ENCODE results near the gene TEX14.
A peak's percentile ranks its signal among the peaks of the same experiment; 100 is the strongest.
"Not testable (repeated sequence)": the region's sequence is repeated elsewhere in the genome, so short reads cannot be mapped to it uniquely, and the experiment has no call there.

The TEX14 gene

DNA sequence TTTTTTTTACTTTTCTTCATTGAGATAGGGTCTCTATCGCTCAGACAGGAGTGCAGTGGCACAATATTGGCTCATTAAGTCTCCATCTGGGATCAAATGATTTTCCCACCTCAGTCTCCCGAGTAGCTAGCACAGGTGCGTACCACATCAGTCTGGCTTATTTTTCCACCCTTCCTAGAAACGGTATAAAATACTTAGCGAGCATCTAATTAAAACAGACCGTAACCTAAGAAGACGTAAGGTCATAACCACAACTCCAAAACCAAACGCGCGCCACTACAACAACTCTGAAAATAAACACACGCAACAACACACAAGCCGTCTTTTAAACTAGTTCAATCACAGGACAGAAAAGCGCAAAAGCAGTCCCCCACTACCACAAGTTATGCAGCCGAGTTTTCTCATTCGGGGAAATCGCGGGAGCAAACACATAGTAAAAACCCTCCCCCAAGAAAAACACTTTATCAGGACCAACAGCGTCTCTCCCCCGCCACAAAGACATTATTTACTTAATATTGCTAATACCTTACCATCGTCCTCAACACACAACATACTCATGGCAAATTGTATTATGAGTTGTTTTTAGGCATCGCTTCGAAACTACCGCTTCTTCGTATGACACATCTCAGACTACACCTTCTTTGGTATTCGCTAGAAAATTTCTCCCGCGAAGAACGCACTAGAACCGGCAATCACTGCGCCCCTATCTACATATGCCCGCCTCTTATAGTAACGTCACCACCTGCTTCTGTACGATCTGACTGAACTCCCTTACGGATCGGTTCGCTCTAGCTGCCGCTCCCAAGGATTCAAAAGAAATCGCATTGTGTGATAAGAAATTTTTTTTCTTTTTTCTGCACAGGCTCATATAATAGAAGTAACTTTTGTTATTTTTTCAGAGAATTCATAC is 32.8 kb downstream of the TEX14 start:
- peak; percentile 82 for DNase-seq (ENCODE audit: low spot score)

DNA sequence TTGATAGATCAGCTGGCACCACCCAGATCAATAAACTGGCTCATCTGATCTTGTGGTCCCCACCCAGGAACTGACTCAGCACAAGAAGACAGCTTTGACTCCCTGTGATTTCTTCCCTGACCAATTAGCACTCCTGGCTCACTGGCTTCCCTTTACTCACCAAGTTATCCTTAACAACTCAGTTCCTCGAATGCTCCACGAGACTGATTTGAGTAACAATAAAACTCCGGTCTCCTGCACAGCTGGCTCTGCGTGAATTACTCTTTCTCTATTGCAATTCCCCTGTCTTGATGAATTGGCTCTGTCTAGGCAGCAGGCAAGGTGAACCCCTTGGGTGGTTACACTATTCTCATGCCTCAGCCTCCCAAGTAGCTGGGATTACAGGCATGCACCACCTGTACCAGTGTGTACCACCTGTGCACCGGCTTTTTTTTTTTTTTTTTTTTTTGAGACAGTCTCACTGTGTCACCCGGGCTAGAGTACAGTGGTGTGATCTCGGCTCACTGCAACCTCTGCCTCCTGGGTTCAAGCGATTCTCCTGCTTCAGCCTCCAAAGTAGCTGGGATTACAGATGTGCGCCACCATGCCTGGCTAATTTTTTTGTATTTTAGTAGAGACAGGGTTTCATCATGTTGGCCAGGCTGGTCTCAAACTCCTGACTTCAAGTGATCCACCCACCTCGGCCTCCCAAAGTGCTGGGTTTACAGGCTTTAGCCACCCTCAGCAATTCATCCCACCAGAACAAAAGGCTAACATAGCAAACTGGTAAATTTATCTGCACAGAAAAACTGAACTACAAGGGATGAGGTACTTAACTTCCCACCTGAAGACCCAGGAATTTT is 33.7 kb downstream of the TEX14 start:
- not testable (repeated sequence) for DNase-seq (ENCODE audit: low spot score)

GRCh38 chr17:58648236-58648635 is 43.6 kb downstream of the TEX14 start:
- no peak for DNase-seq (ENCODE audit: low spot score)

- peak; percentile 54 for DNase-seq (ENCODE audit: low spot score)
These were observed 48.7 kb downstream of the TEX14 start for GRCh38 chr17:58643147-58643546.

DNA sequence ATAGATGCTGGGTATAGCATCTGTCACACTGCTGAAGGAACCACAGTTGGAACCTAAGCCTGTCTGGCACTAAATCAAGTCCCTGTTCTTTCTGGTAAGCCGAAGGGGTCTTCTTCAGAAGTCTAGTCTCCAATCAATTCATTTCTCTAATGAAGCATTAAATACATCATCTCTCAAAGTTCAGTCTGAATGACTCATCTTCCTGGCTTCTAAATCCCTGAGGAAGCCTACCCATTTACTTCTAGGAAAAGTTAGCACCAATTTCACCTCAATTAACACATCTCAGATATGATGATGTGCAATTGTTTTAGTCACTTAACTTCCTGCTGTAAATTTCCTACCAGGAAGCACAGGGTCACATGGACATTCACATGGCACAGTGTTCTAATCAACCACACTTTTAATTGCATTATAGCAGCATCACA is 49.9 kb downstream of the TEX14 start:
- DNase-seq (ENCODE audit: low spot score): no peak

GRCh38 chr17:58640202-58640601 is 51.6 kb downstream of the TEX14 start:
- DNase-seq (ENCODE audit: low spot score): no peak

DNA sequence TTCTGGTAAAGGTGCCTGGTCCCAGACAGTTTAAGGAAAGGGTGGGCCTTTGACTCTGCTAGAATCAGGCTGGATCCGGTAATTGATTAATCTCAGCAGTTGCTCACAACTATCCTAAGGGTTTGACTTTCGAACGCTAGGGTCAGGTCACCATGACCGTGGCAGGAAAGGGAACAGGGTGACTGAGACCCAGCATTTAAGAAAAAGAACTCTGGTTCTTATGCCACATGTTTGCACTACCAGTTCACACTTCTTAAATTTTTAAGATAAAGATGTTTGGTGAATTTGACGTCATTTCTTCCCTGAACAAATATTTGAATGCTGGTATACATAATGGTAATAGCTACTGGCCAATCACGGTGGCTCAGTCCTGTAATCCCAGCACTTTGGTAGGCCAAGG is 52.2 kb downstream of the TEX14 start:
- DNase-seq (ENCODE audit: low spot score): no peak

DNA sequence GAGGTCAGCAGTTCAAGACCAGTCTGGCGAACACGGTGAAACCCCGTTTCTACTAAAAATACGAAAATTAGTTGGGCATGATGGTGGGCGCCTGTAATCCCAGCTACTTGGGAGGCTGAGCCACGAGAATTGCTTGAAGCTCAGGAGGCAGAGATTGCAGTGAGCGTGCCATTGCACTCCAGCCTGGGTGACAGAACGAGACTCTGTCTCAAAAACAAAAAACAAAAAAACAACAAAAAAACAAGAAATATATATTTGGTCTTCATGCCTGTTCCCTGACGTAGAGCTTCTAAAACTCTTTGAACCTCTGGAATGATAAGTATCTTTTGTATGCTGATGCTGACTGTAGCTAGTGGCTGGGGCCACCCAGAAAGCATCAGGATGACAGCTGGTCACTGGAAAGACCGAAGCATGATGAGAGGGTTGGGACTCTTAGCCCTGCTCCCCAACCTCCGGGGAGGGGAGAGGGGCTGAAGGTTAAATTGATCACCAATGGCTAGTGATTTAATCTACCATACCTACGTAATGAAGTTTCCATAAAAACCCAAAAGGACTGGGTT is 54.8 kb downstream of the TEX14 start:
- DNase-seq (ENCODE audit: low spot score): no peak

DNA sequence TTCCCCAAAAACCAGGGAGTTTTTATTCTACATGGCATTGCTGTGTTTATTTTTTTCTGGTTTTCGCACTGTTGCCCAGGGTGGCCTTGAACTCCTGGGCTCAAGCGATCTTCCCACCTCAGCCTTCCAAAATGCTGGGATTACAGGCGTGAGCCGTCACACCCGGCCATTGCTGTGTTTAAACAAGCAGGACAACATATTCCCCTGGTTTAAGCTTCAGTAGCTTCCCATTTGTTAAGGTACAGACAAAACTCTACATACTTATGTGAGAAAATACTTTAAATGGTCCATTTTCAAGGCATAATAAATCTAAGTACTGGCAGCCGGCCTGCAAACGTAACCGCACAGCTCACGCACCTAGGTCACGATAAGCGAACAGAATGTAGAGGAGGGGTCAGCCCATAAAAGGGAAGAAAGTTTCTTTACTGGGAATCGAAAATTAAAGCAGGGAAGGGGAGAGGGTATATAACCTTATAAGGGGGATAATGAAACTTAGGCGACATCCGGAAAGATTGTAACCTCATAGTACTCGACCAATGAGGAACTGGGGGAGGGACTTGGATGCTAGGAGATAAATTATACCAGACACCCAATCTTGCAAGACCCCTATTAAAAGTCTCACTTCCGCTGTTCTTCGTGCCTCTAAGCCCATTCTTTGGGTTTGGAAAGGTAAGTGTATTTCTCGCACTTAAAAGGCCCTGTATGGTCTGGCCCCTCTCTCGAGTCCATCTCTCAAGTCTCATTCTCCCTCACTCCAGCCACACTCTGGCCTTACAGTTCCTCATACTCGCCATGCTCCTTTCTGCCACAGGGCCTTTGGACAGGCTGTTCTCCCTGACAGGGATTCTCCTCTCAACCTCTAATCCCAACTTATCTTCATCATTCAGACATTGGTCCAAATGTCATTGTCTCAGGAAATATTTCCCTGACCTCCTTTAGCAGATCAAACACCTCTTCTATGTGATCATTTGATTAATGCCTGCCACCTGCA is 59.2 kb downstream of the TEX14 start:
- no peak for DNase-seq (ENCODE audit: low spot score)

DNA sequence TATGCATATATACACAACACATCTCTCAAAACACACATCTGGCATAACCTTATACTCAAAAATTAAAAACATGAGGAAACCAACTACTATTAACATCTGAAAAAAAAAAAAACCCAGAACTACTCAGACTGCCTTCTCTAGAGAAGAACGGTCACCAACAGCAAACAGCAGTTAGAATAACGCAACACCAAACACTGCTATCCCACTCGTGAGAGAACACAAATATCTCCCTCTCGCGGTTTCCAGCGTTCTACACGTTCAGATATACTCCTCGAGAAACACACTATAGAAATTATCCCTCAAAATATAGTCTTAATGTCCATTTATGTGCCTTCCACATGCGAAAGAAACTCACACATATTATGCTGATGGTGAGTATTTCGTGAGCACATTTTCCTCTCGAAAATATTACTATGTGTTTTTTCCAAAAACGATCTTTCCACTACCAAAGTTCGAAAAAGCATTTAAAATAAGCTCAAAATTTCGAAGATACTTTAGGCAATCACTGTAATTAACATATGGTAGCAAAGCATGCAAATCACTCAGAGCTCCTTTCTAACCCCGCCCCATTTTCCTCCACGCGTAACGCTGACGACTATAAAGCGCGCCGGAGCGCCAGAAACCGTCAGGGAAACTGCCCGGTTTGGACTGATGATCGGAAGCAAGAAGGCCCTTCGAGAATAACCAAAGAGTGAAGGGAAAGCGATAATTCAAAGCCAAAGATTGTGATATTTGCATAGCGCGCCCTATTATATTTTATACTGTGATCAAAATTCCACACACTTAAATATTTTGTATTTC is 60.1 kb downstream of the TEX14 start:
- peak; percentile 90 for DNase-seq (ENCODE audit: low spot score)

GRCh38 chr17:58630883-58631522 is 60.8 kb downstream of the TEX14 start:
- DNase-seq (ENCODE audit: low spot score): no peak

GRCh38 chr17:58626905-58627304 is 64.9 kb downstream of the TEX14 start:
- DNase-seq (ENCODE audit: low spot score): no peak

DNA sequence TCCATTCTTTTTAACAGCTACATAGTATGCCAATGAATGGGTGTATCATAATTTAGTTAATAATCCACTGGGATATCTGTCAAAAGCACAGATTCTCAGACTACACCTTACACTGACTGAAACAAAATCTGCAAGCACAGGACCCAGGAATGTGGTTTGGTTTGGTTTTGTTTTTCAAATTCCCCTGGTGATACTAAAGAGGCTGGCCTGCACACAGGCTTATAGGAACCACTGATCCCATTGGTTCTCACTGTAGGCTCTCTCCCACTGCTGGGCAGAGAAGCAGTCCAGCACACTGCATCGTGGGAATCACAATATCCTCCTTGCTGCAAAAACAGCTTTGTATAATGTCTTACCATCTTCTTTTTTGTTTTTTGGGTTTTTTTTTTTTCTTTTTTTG is 67.1 kb downstream of the TEX14 start:
- DNase-seq (ENCODE audit: low spot score): no peak

DNA sequence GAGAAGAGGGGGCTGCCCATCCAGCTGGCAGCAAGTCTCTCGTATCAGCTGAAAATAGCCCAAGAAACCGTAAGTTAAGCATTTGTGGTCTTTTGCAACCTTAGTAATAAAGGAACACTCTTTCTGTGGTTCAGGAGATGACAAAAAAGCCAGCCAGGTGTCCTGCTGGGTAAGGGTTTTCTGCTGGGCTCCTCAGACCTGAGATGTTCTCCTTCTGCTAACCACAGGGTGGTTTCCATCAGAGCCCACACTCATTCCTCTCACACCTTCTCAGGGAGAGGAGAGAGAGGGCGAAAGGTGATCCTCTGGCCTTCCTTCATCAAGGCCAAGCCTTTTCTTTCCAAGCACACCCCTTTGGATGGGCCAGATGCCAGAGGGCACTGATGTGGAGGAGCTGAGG is 70.7 kb downstream of the TEX14 start:
- DNase-seq (ENCODE audit: low spot score): no peak

DNA sequence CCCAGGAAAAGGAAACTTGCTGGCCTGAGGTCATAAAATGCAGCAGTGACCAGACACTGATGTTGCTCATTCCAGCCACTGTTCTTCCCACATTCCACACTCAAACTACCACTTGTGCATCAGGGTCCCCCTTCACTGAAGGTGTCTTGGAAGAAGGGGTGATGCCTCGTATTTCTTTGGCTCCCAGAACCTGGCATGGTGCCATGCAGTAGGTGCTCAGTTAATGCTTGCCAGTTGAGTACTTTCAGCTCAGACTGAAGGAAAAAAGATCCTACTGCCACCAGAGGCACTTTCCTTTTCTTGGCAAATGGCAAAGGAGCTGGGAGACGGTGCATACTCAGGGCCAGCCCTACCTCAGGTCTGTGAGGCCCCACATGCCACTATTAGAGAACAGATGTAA is 73.5 kb downstream of the TEX14 start:
- no peak for DNase-seq (ENCODE audit: low spot score)

- DNase-seq (ENCODE audit: low spot score): no peak
These were observed 74.3 kb downstream of the TEX14 start for GRCh38 chr17:58617563-58617962.

DNA sequence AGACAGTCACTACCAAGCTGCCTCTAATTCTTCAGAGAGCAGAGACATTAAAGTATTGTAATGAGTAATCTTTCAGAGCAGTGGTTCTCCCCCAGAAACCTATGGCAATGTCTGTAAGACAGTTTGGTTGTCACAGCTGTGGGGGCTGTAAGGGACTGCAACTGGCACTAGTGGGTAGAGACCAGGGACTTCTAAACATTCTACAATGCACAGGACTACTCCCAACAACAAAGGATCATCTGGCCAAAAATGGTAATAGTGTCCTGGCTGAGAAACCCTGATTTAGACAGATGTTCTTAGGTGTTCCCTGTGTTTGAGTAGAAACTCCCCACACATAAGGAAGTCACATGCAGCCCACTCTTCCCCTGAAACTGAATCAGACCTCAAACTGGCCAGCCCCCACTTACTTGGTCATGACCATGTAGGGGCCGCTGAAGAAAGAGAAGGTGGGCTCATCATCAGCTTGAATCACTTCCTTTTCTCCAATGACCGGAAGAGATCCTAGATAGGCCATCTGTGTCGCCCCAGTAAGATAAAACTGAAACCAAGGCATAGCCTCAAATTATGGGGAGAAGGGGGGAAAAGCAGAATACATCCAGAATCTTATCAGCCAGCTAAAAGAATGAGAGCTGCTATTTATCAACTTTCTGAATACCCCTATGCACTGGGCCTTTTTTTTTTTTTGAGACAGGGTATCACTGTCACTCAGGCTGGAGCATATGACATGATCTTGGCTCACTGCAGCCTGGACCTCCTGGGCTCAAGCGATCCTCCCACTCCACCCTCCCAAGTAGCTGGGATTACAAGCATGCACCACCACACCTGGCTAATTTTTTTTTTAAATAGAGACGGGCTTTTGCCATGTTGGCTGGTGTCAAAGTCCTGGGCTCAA is 75.8 kb downstream of the TEX14 start:
- no peak for DNase-seq (ENCODE audit: low spot score)

DNA sequence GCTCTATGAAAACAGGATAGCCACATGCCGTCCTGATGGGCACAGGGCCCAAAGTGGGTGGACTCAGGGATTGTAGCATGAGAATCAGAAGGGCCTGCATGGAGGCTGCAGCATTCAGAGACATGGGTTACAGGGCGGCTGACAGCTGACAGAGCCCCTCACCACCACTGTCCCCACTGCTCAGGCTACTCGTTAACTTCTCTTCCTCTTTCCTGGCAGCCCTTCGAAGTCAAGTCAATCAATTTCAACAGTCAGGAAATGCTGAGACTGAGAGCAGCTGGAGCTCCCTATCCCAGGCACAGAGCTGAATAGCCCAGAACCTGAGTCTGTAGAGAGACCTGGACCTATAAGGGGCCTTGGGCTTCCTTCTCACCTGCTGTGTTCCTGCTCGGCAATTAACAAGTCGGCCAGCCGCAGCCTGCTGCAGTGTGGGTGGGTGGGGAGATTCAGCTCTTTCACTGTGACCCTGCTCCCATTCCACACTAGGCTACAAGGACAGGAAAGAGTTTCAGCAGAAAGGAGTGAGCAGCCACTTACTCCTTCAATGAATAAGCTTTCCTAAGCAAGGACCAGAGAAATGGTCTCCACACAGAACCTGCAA is 76.9 kb downstream of the TEX14 start:
- no peak for DNase-seq (ENCODE audit: low spot score)

DNA sequence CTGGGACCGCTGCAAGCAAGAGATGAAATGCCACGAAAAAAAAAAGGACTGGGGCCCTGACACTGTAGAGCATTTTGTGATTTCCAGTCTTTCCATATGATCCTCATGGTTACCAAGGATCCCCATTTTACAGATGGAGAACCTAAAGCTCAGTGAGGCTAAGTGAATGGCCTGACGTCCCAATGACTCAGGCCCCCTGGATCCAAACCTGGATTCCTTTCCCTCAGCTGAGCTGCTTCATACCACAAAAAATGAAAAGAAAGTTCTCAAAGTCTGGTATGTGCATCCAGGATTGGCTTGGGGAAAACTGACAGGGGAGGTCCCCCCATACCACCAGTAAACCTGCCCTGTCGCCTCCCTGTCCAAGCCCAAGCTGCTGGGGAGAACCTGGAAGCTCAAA is 80.5 kb downstream of the TEX14 start:
- DNase-seq (ENCODE audit: low spot score): no peak
